Right cardiac atrium (tissue), 5 donors: ENCODE data around the gene NFATC3. TPM values are rescaled to one million over a fixed set of nuclear protein-coding genes. Genes with fewer than 3 reads are reported as not detected.

Experiments
- ATAC-seq, 2 donors: fragments of 200-7000 bp; cut with Tn5 transposase; one replicate each; pipeline versions ENCODE4 v1.8.0 to v1.9.1; 2020; ENCODE audit warnings: moderate library complexity in 2 of 2, mild to moderate bottlenecking in 1 of 2
- DNase-seq, 3 donors: peaks; one replicate each; pipeline ENCODE4 v3.0.0-alpha.2; 2020
- H3K27ac ChIP-seq: one replicate; pipeline ENCODE4 v1.5.1; 2013; ENCODE audit warnings: mild to moderate bottlenecking, low read length, control low read depth, moderate library complexity
- H3K27me3 ChIP-seq: one replicate; pipeline ENCODE4 v1.6.1; 2013; ENCODE audit not compliant: control insufficient read depth, insufficient read depth
- H3K4me1 ChIP-seq: one replicate; pipeline ENCODE4 v1.6.1; 2013; ENCODE audit warnings: low read length; ENCODE audit not compliant: control insufficient read depth, insufficient read depth
- H3K4me3 ChIP-seq: one replicate; pipeline ENCODE4 v1.5.1; 2013; ENCODE audit warnings: low read length, control low read depth
- H3K9me3 ChIP-seq: one replicate; pipeline ENCODE4 v1.6.1; 2013; ENCODE audit warnings: low read length; ENCODE audit not compliant: control insufficient read depth
- WGBS: extraction: QIAGEN DNeasy Blood & Tissue Kit; methylation state at CpG from one replicate; pipeline ENCODE4 v1.1.7; 2013; 5-methylcytosine and 5-hydroxymethylcytosine counted together
- intact Hi-C, 4 donors: fragments of 100-400 bp; cut with DNase I; formaldehyde crosslinking; loops; one replicate each; pipeline versions ENCODE4 v1.11.0 to v1.14.0; 2022 to 2023
- polyA plus RNA-seq: library from polyadenylated mRNA; stranded (reverse); fragments of 200-250 nt; gene quantifications from one replicate; pipeline ENCODE4 v1.2.3, GENCODE V29; 2013
- total RNA-seq, 4 donors: library from RNA; stranded (reverse); fragmentation: NEBNext Ultra II Directional; extraction: Animal tissue kit (Norgen Biotek cat#: 25700); gene quantifications; one replicate each; pipeline ENCODE4 v1.2.1, GENCODE V29; 2021
- donor health status: healthy with polysubstance abuse.
- donor health status: DM: no; HTN: yes; CAD: no.
- donor health status: DM: no; HTN: no; CAD: no.
- donor health status: DM: no; HTN: yes; CAD: no; lungs with severe emphysema.
- donor health status: DM: yes; HTN: yes; CAD: no.

NFATC3 gene
- total and polyA plus RNA-seq, 5 donors = 8.1 to 34.7 (median 33.3) TPM

DNA sequence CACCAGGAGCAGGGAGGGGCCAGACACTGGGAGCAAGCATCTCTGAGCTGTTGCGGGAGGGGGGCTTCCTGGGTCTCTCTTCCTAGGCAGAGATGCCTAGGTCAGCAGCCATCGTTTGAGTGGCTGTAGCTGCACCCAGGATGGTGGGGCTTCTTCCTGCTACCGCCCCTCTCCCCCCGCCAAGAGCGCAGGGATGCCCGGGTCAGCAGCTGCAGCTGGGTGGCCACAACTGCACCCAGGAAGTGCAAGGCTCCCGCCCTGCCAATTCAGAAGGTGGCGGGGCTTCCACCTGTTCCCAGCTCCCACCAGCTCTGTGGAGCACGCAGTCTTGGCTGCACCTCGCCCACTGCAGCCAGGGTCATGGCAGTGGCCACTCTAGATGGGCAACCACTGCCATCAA, 103.0 kb downstream of the NFATC3 start:
- ATAC-seq (peak in 1 of 2 donors; percentile 28), DNase-seq (no peak)
- WGBS = 97% methylated on average over 10 of the region's 10 CpGs
- Histone ChIP-seq H3K4me1 (no peaks in the 10 kb centered on the region), H3K27ac (no peak overlapping the region), H3K27me3 (no peaks in the 10 kb centered on the region), H3K9me3 (no peaks in the 10 kb centered on the region), H3K4me3 (no peak overlapping the region)
- intact Hi-C loops = no loop called here

DNA sequence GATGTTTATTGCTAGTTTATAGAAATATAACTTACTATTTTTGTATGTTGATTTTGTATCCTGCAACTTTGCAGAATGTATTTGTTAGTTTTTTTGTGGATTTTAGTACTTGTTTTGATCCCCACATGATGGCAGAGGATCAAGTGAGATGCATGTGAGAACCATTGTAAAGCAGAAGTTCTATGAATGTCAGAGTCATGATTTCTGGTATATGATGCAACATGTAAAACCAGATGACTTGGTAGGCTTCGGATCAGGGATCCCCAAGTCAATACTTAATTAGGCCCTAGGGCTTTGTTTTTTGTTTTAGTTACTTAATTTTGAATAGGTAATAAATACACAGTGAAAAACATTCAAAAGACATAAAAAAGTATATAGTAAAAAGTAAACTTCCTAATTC, 104.9 kb downstream of the NFATC3 start:
- no peak for ATAC-seq
- no peak overlapping the region for H3K27ac ChIP-seq
- H3K27me3 ChIP-seq = no peaks in the 10 kb centered on the region
- intact Hi-C loops = no loop called here
- H3K4me3 ChIP-seq = no peak overlapping the region
- H3K4me1 ChIP-seq = no peaks in the 10 kb centered on the region
- 86% methylated on average over 1 of the region's 1 CpG for WGBS
- DNase-seq = no peak
- no peaks in the 10 kb centered on the region for H3K9me3 ChIP-seq

DNA sequence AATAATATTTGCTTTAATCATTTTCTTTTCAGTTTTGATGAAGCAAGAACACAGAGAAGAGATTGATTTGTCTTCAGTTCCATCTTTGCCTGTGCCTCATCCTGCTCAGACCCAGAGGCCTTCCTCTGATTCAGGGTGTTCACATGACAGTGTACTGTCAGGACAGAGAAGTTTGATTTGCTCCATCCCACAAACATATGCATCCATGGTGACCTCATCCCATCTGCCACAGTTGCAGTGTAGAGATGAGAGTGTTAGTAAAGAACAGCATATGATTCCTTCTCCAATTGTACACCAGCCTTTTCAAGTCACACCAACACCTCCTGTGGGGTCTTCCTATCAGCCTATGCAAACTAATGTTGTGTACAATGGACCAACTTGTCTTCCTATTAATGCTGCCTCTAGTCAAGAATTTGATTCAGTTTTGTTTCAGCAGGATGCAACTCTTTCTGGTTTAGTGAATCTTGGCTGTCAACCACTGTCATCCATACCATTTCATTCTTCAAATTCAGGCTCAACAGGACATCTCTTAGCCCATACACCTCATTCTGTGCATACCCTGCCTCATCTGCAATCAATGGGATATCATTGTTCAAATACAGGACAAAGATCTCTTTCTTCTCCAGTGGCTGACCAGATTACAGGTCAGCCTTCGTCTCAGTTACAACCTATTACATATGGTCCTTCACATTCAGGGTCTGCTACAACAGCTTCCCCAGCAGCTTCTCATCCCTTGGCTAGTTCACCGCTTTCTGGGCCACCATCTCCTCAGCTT, 105.8 kb downstream of the NFATC3 start:
- 95% methylated on average over 2 of the region's 2 CpGs for WGBS
- ATAC-seq (no peak), DNase-seq (no peak)
- H3K27me3 ChIP-seq = no peaks in the 10 kb centered on the region
- no peaks in the 10 kb centered on the region for H3K4me1 ChIP-seq
- H3K27ac ChIP-seq = no peak overlapping the region
- no peaks in the 10 kb centered on the region for H3K9me3 ChIP-seq
- intact Hi-C loops = no loop called here
- H3K4me3 ChIP-seq = no peak overlapping the region

DNA sequence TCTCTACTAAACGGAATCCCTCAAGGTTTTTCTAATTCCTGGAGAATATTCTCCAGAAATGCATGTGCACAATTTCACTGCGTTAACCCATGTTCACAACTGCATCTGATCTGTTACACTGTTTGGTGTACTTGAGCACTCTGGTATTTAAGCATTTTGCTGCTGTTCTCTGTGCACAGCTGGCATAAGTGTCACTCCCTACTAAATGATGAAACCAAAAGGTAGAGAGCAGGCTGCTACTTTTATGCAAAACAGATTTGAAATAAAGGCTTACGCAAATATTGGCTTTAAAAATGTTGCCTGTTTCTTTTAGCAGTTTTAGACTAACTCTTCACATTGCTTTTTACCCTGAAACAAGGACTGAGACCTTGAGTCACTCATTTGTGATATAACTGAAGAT, 109.1 kb downstream of the NFATC3 start:
- Histone ChIP-seq H3K27ac (no peak overlapping the region), H3K4me3 (no peak overlapping the region), H3K27me3 (no peaks in the 10 kb centered on the region), H3K4me1 (no peaks in the 10 kb centered on the region), H3K9me3 (no peaks in the 10 kb centered on the region)
- intact Hi-C loops = no loop called here
- DNase-seq = no peak
- 79% methylated on average over 3 of the region's 3 CpGs for WGBS
- no peak for ATAC-seq

DNA sequence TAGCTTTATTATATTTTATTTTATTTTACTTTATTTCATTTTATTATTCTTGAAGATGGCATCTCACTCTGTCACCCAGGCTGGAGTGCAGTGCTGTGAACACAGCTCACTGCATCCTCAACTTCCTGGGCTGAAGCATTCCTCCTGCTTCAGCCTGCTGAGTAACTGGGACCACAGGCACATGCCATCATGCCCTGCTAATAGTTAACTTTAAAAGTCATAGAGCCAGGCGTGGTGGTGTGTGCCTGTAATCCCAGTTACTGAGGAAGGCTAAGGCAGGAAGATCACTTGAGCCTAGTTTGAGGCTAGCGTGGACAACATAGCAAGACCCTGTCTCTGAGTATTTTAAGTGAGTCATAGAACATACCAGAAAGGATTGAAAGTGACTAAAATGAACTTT, 112.1 kb downstream of the NFATC3 start:
- Histone ChIP-seq H3K9me3 (no peaks in the 10 kb centered on the region), H3K27ac (no peak overlapping the region), H3K4me1 (no peaks in the 10 kb centered on the region), H3K27me3 (no peaks in the 10 kb centered on the region), H3K4me3 (no peak overlapping the region)
- 96% methylated on average over 2 of the region's 2 CpGs for WGBS
- ATAC-seq (no peak), DNase-seq (no peak)
- intact Hi-C loops = no loop called here

DNA sequence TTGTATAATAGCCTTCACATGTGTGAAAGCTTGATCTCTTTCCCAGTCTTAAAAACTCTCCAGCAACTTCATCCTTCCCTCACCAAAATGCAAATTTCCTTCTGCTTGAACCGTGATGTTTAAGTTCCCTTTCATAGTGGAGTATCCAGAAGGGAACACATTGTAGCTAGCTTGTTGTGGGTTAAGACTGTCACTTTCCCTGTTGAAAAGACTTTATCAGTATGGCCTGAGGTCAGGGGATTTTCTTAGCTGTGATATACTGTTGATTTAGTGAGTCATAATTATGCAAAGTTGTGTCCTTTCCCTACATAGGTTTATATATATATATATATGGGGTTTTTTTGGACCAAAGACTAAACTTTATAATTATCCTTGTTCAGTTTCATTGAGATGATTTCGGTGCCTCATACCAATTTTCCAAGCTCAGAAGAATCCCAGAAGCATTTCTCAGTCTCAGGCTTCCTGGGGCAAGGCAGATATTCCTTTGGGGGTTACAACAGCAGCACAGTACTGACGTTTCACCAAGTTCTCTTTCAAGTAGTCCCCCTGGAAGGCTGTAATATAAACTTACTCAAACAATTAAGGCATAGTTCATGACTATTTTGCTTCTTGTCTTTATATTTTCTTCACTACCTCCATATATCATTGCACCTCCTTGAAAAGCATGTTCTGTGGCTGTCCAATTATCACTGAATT, 115.1 kb downstream of the NFATC3 start:
- no peak overlapping the region for H3K4me3 ChIP-seq
- no peaks in the 10 kb centered on the region for H3K9me3 ChIP-seq
- 41% methylated on average over 3 of the region's 3 CpGs for WGBS
- no peaks in the 10 kb centered on the region for H3K27me3 ChIP-seq
- H3K27ac ChIP-seq = no peak overlapping the region
- DNase-seq (no peak), ATAC-seq (peak in 1 of 2 donors; percentile 37)
- intact Hi-C loops = no loop called here
- no peaks in the 10 kb centered on the region for H3K4me1 ChIP-seq

DNA sequence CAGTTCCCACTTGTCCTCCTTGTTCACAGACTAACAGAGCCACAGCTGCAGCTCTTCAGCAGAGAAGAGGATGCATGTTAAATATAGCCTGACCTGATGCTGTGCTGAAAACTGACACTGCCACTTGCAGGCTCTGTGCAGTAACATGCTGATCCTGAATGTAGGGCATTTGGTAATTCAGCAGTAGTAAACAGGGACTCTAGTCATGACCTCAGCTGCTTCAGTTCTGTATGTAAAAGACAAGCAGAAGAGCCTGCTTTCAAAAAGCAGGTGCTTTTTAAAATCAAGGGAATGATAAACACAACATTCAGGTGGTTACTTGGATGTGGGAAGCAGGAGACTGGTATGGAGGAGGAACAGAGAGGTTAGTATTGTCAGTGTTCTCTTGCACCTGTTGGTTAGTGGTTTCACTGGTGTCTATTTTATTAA, 116.9 kb downstream of the NFATC3 start:
- no peaks in the 10 kb centered on the region for H3K9me3 ChIP-seq
- intact Hi-C loops = no loop called here
- no peak for DNase-seq
- no peaks in the 10 kb centered on the region for H3K4me1 ChIP-seq
- H3K27ac ChIP-seq = no peak overlapping the region
- no peaks in the 10 kb centered on the region for H3K27me3 ChIP-seq
- no peak overlapping the region for H3K4me3 ChIP-seq
- ATAC-seq = peak; percentile 59 to 79

DNA sequence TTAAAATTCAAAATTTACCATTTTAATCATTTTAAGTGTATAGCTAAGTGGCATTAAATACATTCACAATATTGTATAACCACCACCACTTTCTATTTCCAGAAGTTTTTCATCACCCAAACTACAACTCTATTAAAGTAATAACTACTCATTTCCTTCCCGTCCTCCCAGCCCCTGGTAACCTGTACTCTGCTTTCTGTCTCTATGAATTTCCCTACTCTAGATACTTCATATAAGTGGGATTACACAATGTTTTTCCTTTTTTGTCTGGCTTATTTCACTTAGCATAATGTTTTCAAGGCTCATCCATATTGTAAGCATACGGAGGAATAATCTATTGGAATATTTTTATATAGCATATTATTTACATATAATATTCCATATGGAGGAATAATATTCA, 121.1 kb downstream of the NFATC3 start:
- H3K9me3 ChIP-seq = no peaks in the 10 kb centered on the region
- no peaks in the 10 kb centered on the region for H3K4me1 ChIP-seq
- 92% methylated on average over 2 of the region's 2 CpGs for WGBS
- no peaks in the 10 kb centered on the region for H3K27me3 ChIP-seq
- no peak overlapping the region for H3K27ac ChIP-seq
- no peak for DNase-seq
- intact Hi-C loops = no loop called here
- H3K4me3 ChIP-seq = no peak overlapping the region
- ATAC-seq = no peak

DNA sequence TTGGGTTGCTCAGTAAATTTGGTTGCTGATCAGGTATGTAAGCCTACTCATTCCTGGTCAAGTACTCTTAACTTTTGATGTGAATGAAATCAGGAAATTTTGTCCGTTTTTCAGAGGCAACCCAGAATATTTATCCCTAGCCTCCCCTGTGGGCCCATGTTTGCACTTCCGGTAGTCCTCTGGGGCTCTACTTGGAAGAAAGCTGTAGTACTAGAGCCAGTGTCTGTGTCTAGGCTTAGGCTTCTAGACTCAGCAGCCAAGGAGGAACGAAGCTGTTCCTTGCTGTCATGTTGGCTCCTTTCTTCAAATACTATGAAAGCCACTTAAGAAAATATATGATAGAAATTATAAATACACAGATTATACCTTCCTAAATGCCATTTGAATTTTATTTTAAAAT, 129.6 kb downstream of the NFATC3 start:
- ATAC-seq = peak; percentile 55 to 87

DNA sequence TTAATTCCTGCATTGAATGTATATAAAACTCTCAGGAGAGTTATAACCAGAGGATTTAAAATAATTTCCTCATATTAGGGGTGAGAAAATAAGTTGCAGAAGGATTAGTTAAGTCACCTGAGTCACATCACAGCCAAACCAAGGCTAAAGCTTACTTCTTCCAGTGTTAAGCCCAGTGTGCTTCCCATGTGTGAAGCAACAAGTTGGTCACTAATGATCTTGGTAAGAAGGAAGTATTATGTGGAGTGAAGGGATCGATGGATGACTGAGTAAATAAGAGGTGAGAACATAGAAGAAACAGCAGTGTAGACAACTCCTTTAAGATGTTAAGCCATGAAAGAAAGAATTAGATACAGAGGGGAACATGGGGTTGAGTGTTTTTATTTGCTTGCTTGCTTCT, 130.1 kb downstream of the NFATC3 start:
- whole genome bisulfite sequencing = 98% methylated on average over 1 of the region's 1 CpG
- no peaks in the 10 kb centered on the region for H3K4me1 ChIP-seq
- intact Hi-C loops = no loop called here

More for the DNA sequence above, 129.6 kb downstream of the NFATC3 start:
- no peak for DNase-seq
- no peaks in the 10 kb centered on the region for H3K4me1 ChIP-seq
- H3K27me3 ChIP-seq = no peaks in the 10 kb centered on the region
- H3K4me3 ChIP-seq = no peak overlapping the region
- no peak overlapping the region for H3K27ac ChIP-seq
- 66% methylated on average over 3 of the region's 3 CpGs for WGBS
- H3K9me3 ChIP-seq = no peaks in the 10 kb centered on the region
- intact Hi-C loops = no loop called here

DNA sequence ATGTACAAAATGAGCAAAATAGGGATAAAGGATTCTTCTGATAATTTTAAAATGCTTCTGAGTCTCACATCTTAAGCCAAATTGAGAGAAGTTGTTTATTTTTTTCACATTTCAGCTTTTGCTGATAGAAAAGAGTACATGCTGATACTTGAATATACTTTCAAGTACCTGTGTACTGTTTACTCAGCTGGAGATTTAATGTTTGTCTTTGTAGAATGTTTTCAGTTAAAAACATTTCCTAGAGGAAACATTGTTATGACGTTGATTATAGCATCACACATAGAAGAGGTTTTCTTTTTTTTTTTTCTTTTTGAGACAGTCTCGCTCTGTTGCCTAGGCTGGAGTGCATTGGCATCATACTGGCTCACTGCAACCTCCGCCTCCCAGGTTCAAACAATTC, 131.1 kb downstream of the NFATC3 start:
- Histone ChIP-seq H3K4me3 (no peak overlapping the region), H3K4me1 (no peaks in the 10 kb centered on the region), H3K9me3 (no peaks in the 10 kb centered on the region), H3K27me3 (no peaks in the 10 kb centered on the region), H3K27ac (no peak overlapping the region)
- intact Hi-C loops = no loop called here
- DNase-seq = no peak
- no peak for ATAC-seq
- WGBS = 90% methylated on average over 3 of the region's 3 CpGs

More for the DNA sequence above, 130.1 kb downstream of the NFATC3 start:
- DNase-seq (no peak), ATAC-seq (no peak)
- H3K9me3 ChIP-seq = no peaks in the 10 kb centered on the region
- no peak overlapping the region for H3K27ac ChIP-seq
- H3K4me3 ChIP-seq = no peak overlapping the region
- H3K27me3 ChIP-seq = no peaks in the 10 kb centered on the region
